Fibroblast of the aortic adventitia (primary cell): ENCODE data around the gene GUSB. TPM values are rescaled to one million over a fixed set of nuclear protein-coding genes. Genes with fewer than 3 reads are reported as not detected.
"Not testable (repeated sequence)": the region's sequence is repeated elsewhere in the genome, so short reads cannot be mapped to it uniquely, and the experiment has no call there.

Experiments used
- DNase-seq: peaks from one replicate; pipeline ENCODE4 v3.0.0-alpha.2; 2010; ENCODE audit warnings: low read depth
- H3K4me3 ChIP-seq: 2 replicates; pipeline ENCODE4 v1.5.1; 2011; ENCODE audit warnings: low read depth, mild to moderate bottlenecking, control low read depth, low read length, moderate library complexity
- CTCF ChIP-seq: IDR thresholded peaks from 2 replicates; pipeline ENCODE4 v1.5.1; 2011; ENCODE audit warnings: mild to moderate bottlenecking, low read length, control low read depth, inconsistent platforms; ENCODE audit not compliant: insufficient read depth
- total RNA-seq: library from RNA; depleted of rRNA; stranded (reverse); fragments of >200 nt; gene quantifications from 2 replicates; pipeline ENCODE4 v1.2.3, GENCODE V29; 2012; ENCODE audit warnings: low replicate concordance

The GUSB gene
- total RNA-seq, 1 donor: 22.3 TPM

- H3K4me3 ChIP-seq: no peak overlapping the region
- DNase-seq: no peak
- no peak for TF ChIP-seq CTCF
Measured at GRCh38 chr7:65992526-65992925, 10.5 kb upstream of the GUSB start.

GRCh38 chr7:65991829-65992228 lies 9.8 kb upstream of the GUSB start:
- not testable (repeated sequence) for H3K4me3 ChIP-seq, DNase-seq

GRCh38 chr7:65989694-65990080 lies 7.7 kb upstream of the GUSB start:
- no peak overlapping the region for H3K4me3 ChIP-seq
- no peak for DNase-seq
- TF ChIP-seq CTCF: no peak

- H3K4me3 ChIP-seq, DNase-seq: not testable (repeated sequence)
Measured at GRCh38 chr7:65988503-65988902, 6.5 kb upstream of the GUSB start.

- H3K4me3 ChIP-seq: no peak overlapping the region
- no peak for DNase-seq
- no peak for TF ChIP-seq CTCF
Measured at GRCh38 chr7:65988084-65988483, 6.1 kb upstream of the GUSB start.

GRCh38 chr7:65983965-65984658 lies 2.1 kb upstream of the GUSB start:
- TF ChIP-seq CTCF: no peak
- no peak overlapping the region for H3K4me3 ChIP-seq
- no peak for DNase-seq

- no peak for TF ChIP-seq CTCF
- DNase-seq: no peak
- peak overlapping the region; percentile 81 for H3K4me3 ChIP-seq
Measured at GRCh38 chr7:65980478-65981250, 1.3 kb downstream of the GUSB start.
